Measurements from ENCODE around the gene TBC1D22A. TPM values are rescaled to one million over a fixed set of nuclear protein-coding genes. Genes with fewer than 3 reads are reported as not detected.

Gene TBC1D22A, protein sequence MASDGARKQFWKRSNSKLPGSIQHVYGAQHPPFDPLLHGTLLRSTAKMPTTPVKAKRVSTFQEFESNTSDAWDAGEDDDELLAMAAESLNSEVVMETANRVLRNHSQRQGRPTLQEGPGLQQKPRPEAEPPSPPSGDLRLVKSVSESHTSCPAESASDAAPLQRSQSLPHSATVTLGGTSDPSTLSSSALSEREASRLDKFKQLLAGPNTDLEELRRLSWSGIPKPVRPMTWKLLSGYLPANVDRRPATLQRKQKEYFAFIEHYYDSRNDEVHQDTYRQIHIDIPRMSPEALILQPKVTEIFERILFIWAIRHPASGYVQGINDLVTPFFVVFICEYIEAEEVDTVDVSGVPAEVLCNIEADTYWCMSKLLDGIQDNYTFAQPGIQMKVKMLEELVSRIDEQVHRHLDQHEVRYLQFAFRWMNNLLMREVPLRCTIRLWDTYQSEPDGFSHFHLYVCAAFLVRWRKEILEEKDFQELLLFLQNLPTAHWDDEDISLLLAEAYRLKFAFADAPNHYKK
- total RNA-seq (2022; extraction: Qiagen RNA extraction): 8.3 to 10.5 TPM (median 10.2 TPM) in 5 replicates

DNA sequence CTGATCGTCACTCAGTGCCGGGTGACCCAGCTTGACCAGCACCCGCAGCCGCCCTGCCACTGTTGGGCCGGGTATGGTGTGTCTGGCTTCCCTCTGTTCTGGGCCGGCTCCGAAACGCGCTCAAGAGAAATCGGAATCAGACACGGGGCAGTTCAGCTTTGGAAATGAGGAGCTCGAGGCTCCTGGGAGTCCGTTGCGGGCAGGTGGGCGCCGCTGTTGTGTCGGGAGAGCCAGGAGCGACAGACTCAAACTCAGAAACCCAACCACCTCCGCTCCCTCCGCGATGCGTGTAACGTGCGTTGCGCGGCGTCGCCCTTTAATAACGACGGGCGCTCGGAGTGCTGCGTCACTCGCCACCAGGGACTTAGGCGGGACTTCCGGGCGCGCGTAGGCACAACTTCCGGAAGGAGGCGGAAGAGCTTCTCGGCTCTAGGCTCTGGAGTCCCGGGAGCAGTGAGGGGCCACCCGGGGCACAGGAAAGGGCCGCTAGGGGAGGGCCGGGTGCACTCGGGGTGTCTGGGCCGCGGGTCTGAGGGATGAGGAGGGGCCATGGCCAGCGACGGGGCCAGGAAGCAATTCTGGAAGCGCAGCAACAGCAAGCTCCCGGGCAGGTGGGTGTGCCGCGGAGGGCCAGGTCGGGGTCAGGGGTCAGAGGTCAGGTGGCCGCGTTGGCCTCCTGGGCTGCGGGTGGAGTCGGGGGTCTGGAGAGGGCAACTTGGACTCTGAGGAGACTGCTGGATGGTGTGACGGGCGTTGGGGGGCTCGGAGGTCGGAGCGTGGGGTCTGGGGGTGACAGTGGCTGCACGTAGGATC lies at the start of gene TBC1D22A:
Gene TBC1D22A (plus strand): TSS at position 413 of the 813 bp plus-strand sequence. CDS start 137 bp downstream, at position 550.

DNA sequence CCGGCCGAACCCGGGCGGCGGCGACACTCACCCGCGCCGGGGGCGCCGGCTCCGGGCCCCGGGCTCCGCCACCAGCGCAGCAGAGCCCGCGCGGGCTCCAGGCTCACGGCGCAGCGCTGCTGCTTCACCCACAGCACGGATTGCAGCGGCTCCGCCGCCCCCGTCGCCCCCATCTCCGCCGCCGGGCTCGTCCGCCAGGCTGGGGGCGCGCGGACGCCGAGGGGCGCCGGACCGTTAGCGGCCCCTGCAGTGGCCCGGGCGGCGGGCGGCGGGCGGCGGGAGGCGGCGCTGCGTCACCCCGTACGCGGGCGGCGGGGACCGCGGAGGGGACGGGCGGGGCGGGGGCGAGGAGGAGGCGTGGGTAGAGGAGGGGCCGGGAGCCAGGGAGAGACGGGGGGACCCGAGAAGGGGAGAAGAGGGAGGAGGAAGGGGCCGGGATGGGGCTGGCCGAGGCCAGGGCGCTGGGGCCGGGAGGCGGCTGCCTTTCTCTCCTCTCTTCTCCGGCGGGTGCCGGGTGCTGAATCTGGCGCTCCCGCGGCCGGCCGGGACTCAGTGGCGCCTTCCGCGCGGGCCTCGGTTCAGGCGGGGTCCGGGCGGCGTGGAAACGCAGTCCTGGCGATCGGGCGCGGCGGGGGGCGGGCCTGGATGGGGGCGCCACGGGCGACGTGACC lies 24.3 kb upstream of the TBC1D22A start, which contains the start of gene CERK:
Gene CERK (minus strand): TSS at position 277 of the 671 bp plus-strand sequence. CDS start 104 bp downstream, at position 173.

Other genes with a start within 250 kb of the TBC1D22A start
- 23.0 to 28.8 TPM (median 28.0 TPM) in 5 replicates for gene CELSR1, start 225.0 kb upstream of the TBC1D22A start, total RNA-seq (2022; extraction: Qiagen RNA extraction)
- gene GRAMD4, start 142.3 kb upstream of the TBC1D22A start, total RNA-seq (2022; extraction: Qiagen RNA extraction): 7.6 to 16.9 TPM (median 11.7 TPM) in 5 replicates
- 20.2 to 24.9 TPM (median 23.4 TPM) in 5 replicates for gene CERK, start 24.4 kb upstream of the TBC1D22A start, total RNA-seq (2022; extraction: Qiagen RNA extraction)